Superior temporal gyrus (tissue), 1 donor: ENCODE results near the gene FXYD3.

ENCODE experiments used
- DNase-seq: peaks from one replicate; pipeline ENCODE4 v3.0.0-alpha.2; 2016; ENCODE audit errors: extremely low spot score

The FXYD3 gene

DNA sequence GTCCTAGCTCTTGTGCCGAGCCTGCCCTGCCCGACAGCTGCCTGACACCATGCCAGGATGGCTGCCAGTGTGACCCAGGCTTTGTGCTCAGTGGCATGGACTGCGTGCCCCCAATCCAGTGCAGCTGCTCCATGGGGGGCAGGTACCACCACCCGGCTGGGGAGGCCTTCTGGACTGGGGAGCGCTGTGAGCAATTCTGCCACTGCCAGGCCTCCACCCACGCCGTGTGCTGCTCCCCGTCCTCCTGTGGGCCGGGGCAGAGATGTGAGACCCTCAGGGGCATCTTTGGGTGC, 9.4 kb upstream of the FXYD3 start:
- DNase-seq: peak; percentile 85

DNA sequence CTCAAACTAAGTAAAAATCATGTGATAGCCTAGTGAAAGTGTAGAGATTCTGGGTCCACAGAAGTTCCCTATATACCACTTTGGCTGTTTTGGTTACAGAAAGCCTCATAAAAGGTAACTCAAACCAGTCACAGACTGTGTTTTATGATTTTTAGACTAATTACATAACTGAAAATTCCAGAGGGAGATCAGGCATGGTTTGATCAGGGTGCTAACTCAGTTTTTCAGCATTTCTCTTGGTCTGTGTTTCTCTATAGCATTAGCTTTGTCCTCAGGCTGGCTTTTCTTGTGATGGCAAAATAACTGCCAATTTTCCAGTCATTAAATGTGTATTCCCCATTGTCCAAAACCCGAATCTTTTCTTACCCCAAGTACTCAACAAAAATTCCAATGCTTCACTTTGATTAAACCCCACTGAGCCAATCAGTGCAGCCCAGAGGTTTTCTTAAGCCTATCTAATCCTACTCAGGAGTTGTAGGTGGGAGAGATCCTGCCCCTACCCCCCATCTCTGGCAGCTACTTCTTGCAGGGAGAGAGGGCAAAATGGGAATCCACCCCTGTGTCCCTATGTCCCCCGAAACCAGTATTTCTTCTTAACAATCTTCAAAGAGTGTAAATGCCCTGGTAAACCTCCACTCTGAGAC, 8.6 kb upstream of the FXYD3 start:
- DNase-seq: peak; percentile 64

DNA sequence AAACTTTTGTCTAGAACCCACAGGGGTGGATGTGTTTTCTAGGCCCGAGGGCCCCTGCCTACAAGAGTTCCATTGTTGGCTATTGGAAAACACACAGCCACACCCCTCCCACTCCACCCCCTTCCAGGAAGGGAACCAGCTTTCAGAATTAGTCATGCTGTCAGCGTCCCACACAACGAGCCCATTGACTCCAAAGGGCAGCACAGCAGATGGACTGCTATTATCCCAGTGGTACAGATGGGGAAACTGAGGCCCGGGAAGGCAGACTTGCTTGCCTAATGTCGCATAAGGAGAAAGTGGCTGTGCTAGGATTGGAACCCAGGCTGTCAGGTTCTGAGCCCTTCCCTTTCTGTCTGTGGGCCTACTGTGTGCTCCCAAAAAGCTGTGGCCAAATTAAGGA, 8.1 kb upstream of the FXYD3 start:
- peak; percentile 95 for DNase-seq

DNA sequence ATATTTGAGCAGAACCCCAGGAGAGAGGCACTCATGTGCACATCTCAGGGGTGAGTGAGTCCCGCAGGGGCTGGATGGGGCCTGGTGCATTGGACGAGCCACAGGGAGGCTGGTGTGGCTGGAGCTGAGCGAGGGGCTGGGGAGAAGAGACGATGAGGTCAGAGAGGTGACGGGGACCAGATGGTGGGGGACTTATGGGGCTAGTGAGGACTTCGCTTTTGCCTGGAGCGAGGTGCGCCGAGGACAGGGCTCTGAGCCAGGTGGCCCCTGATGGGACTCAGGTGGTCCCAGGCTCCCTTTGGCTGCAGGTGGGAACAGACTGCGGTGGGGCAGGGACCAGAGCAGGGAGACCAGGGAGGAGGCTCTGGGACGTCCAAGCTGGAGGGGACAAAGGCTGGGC, 6.9 kb upstream of the FXYD3 start:
- DNase-seq: no peak

DNA sequence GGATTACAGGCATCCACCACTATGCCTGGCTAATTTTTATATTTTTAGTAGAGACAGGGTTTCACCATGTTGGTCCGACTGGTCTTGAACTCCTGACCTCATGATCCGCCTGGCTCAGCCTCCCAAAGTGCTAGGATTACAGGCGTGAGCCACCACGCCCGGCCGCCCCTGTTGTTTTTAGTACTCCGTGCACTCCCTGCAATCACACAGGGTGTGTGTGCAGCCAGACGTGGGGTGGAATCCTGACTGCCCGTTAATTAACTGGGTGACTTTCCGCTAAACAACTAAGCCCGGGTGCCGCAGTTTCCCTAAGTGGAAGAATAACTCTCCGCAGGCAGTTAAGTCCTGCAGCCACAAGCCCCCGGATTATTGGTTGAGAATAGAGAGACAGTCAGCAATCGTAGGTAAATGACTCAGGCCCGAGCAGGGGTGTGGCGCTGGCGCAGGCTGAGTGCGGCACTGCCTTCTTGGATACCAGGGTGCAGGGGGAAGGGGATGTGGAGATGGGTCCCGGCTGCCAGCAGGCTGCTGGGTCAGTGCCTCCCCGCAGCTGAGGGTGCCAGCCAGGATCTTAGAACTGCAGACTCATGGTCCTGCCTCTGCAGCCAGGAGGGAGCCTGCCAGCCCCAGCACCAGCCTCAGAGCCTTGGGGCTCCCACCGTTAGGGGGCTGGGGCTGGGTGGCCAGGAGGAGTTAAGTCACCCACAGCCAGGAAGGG, 6.1 kb upstream of the FXYD3 start:
- peak; percentile 38 for DNase-seq

DNA sequence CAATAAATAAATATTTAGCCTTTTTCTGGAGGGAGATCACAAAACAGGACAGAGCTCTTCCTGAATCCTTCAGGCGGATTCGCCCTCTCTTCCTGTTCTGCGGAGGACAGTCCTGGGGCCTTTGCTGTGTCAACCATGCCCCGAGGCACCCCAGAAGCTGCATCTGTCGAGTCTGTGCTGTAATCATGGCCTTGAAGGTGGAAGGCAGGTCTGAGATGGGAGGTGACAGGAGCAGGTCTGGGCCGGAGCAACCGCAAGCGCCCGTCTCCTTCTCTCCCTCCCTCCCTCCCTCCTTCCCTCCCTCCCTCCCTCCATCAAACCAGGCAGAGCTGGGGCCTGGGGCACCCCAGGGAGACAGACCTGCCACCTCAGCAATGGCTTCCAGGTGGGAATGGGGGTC, 4.6 kb upstream of the FXYD3 start:
- no peak for DNase-seq

DNA sequence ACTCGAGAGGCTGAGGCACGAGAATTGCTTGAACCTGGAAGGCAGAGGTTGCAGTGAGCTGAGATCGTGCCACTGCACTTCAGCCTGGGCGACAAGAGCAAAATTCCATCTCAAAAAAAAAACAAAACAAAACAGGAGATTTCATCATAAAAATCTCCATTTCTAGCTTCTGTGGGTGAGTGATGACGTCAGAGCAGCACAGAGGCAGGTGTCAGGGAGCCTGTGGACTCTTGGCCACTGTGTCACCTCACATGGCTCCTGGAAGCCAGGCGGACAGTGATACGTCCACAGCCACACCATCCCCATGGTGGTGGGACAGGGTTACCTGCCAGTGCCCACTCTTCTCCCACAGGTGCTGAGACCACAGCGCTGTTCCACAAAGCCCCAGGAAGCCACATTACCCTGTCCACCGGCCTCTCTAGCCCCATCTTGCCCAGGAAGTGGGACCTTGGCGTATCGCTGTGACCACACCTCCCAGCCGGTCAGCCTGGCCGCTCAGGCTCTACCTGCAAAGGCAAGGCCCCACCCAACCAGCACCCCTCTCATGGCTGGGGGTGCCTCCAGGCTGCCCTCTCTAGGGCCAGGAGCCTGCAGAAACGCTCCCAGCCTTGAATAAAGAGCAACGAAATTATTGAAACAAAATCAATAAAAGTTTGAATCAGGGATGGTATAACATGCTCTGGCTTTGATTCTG, 2.5 kb upstream of the FXYD3 start:
- no peak for DNase-seq

DNA sequence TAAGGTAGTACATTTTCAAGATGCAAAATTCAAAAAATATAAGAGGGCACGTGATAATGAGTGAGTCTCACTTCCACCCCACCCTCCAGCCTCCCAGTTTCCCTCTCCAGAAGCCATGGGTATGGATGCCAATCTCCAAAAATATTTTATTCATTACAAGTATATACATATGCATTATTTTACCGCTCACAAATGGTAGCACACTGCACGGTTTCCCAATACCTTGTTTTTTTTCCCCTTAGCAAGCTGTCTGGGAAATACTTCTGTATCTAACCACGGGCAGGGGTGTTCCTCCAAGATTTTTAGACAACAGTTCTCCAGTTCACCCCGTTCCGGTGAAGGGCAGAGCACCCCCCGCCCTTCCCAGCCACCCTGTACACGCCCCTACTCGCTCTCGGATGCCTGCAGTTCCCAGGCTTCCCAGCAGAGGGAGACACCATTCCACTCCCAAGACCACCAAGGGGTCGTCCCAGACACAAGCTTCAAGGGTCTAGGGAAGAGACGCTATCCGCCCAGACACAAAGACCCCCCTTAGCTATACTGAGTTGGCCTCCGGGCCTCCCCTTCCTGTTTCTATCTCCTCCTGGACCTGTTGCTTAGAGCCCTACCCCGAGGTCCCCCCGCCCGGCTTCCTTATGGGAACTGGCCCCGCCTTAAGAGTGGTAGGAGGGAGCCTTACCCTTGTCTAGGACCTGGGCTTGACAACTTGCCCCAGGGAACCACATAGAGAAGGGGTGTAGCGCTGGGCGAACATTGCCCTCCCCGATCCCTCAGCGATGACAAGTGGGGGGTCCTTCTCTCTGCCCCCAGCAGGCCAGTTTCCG, 1.1 kb upstream of the FXYD3 start:
- peak; percentile 92 for DNase-seq

DNA sequence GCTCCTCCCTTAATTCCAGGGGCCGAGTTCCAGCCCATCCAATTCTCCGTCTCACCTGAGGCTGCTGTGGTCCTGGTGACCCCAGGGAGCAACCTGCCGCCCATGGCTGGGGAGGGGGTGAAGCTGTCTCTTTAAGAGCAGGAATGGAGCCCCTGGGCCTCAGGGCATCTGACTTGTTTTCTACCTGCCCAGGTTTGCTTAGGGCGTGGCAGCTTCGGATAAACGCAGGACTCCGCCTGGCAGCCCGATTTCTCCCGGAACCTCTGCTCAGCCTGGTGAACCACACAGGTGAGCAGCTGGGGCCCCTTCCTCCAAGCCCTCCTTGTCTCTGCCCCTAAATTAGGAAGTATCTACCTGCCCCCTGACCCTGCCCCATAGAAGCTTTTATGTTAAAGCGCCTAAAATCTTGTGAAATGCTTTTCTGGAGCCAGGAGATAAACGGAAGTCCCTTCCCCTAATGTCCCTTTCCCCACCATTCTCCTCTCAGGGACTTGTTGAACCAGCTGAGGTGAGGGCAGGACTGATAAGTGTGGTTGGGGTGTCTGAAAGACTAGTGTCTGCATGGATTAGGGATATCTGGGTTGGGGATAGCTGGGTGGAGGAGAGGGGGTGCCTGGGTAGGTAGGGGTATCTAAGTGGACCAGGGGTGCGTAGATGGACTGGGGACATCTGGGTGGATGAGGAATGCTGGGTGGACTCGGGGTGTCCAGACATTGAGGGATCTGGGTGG, 614 bp downstream of the FXYD3 start:
- no peak for DNase-seq

DNA sequence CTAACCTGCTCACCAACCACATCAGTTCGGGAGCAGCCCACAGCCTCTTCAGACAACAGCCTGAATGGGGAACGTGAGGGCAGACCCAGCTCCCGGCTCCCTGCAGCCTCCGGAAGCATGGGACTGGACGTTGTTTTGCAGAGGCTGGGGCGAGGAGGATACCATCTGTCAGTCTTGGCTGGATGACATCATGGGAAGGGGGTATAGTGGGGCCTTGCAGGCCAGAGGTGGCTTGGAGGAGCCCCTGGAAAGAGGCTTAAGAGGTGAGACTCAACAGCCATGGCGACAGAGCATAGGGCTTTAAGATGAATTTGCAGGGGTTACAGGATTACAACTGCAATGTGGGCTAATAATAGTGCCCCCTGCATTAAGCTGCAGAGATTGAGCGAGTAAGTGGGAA, 1.5 kb downstream of the FXYD3 start:
- no peak for DNase-seq

DNA sequence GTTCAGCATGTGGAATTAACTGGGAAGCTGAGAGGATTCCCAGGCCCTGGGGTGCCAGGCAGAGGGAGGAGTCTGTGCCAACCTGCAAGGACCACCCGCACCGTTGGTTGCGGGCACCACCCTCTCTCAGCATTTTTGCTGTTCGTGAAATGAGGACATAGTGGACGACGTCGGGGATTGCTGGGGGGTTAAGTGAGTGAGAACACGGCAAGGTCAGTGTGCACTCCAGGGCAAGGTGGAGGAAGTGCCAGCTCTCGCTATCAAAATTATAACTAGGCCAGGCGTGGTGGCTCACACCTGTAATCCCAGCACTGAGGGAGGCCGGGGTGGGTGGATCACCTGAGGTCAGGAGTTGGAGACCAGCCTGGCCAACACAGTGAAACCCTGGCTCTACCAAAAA, 2.2 kb downstream of the FXYD3 start:
- no peak for DNase-seq

DNA sequence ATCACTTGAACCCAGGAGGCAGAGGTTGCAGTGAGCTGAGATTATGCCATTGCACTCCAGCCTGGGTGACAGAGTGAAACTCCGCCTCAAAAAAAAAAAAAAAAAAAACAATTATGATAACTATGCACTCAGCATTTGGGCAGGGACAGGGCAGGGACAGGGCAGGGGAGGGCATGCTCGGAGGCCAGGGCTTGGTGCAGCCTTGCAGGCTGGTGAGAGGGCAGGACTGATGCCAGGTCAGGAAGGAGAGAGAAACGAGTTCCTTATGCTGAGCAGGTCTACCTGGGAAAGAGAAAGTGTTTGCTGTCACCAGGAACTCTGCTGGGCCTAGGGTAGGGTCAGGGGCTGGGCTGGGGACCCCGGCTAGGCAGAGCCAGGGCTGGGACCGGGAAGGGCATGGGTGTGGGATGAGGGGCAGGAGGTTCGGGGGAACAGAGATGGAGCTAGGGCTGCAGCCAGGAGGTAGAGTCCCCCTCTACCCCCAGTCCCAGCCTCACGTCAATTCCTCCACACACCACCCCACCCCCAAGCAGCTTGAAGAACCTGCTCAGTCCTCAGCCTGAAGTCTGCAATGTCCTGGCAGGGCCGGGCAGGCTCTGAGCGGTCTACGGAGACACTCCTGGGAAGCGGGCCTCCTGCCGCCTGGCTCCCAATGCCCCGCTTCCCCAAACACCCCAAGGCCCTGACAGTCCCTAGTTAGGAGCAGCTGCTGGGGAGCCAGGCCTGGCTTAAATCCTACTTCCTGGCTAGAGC, 2.8 kb downstream of the FXYD3 start:
- no peak for DNase-seq

DNA sequence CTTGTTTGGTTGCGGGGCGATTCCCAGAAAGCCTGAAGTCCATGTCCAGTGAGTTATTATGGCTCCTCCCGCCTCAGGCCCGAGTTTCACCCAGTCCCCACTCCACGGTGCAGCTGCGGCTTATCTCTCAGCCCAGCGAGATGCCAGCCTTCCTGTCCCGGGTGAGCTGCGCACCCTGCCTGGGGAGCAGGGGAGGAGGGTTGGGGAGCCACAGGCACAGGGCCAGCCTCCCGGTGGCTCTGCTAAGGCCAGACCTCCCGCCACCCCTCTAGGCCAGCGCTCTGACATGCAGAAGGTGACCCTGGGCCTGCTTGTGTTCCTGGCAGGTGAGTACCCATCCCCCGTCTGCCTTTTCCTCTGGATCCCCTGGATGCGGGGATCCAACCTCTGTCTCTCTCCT, 3.5 kb downstream of the FXYD3 start:
- DNase-seq: no peak

DNA sequence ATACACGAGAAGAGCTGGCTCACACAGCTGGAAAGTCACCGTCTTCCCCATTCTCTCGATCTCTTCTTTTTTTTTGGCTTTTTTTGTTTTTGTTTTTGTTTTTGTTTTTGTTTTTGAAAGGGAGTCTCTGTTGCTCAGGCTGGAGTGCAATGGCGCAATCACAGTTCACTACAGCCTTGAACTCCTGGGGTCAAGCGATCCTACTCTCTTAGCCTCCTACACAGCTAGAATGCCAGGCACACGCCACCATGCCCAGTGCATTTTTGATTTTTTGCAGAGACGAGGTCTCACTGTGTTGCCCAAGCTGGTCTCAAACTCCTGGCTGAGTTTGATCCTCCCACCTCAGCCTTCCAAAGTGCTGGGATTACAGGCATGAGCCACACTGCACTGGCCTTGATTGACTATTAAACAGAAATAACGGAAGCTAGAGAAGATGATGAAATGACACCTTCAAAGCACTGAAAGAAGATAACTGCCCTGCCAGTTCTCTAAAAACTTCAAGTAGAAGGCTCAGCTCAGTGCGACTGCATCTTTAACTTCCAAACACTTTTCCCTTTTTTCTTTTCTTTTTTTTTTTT, 4.0 kb downstream of the FXYD3 start:
- DNase-seq: no peak

DNA sequence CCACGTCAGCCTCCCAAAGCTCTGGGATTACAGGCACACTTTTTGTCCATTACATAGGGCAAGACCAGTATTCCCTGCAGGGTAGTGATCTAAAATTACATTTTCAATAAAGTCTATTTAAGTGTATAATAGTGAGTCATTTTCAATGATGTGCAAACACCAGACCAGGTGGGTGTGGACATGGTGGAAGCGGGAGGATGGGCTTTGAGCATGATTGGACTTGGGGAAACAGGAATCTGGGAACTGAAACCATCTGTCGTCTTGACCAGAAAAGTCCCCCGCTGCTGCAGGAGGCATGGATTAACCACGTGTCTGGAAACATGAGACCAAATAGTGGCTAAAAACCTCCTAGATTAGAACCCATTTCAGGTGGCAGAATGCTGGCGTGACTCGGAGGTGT, 4.9 kb downstream of the FXYD3 start:
- peak; percentile 73 for DNase-seq

DNA sequence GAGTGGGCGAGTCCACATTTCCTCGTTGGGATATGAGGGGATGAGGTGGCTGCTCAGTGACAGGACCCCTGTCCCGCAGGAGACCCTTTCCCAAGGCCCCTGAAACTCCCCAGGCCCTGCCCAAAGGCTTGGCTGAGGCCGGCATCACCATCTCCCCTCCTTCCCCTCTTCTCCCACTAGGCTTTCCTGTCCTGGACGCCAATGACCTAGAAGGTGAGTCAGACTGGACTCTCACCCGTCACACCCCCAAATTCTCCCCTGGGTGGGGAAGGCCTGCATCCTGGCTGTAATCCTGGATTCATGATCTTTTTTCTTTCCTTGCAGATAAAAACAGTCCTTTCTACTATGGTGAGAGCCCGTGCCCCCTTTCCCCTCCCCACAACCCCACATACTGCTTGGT, 5.3 kb downstream of the FXYD3 start:
- DNase-seq: no peak

DNA sequence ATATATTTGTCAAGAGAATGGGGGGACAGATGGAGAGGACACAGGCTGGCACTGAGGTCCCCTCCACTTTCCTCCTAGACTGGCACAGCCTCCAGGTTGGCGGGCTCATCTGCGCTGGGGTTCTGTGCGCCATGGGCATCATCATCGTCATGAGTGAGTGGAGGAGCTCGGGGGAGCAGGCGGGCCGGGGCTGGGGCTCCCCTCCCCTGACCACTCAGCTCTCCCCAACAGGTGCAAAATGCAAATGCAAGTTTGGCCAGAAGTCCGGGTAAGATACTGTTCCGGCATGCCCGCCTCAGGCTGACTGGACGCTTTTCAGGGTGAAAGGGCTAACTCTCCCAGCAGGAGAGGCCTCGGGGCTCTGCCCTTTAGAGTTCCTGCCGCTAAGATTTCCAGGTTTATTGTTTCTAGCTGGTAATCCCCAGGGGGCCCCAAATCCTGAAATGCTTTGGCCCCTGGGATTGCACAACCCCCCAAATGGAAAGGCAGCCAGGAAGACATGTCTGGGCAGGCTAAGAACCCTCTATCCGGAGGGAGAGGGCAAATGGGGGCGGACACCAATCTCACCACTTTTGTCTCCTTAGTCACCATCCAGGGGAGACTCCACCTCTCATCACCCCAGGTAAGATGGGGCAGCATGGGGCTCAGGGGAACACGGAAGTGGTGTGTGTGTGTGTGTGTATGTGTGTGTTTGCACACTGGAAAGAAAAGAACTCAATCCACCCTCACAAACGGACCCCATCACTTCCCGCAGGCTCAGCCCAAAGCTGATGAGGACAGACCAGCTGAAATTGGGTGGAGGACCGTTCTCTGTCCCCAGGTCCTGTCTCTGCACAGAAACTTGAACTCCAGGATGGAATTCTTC, 7.3 kb downstream of the FXYD3 start:
- DNase-seq: no peak

DNA sequence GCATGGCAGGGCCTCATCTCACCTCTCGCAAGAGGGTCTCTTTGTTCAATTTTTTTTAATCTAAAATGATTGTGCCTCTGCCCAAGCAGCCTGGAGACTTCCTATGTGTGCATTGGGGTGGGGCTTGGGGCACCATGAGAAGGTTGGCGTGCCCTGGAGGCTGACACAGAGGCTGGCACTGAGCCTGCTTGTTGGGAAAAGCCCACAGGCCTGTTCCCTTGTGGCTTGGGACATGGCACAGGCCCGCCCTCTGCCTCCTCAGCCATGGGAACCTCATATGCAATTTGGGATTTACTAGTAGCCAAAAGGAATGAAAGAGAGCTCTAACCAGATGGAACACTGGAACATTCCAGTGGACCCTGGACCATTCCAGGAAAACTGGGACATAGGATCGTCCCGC, 8.0 kb downstream of the FXYD3 start:
- DNase-seq: no peak
